Adrenal gland (tissue), 5 donors: ENCODE measurements around the gene SYNE2.

Experiments
- CTCF ChIP-seq, 6 experiments: fragments of 450-650 bp in 4 of 6; fragments of 200-600 bp in 2 of 6; sonication (generic) in 1 of 6; IDR thresholded peaks; 1 replicate in 5 of 6; 2 replicates in 1 of 6; pipeline versions ENCODE4 v1.5.1 to v1.8.0; 2016 to 2021; ENCODE audit warnings: antibody characterized with exemption in 6 of 6, mild to moderate bottlenecking in 2 of 6, moderate library complexity in 1 of 6
- POLR2A ChIP-seq, 2 donors: fragments of 450-650 bp; IDR thresholded peaks; one replicate each; pipeline ENCODE4 v1.6.1; 2017; ENCODE audit warnings: antibody characterized with exemption in 2 of 2, mild to moderate bottlenecking in 2 of 2, moderate library complexity in 1 of 2
- donor health status: DM: no; HTN: no; CAD: no.

DNA sequence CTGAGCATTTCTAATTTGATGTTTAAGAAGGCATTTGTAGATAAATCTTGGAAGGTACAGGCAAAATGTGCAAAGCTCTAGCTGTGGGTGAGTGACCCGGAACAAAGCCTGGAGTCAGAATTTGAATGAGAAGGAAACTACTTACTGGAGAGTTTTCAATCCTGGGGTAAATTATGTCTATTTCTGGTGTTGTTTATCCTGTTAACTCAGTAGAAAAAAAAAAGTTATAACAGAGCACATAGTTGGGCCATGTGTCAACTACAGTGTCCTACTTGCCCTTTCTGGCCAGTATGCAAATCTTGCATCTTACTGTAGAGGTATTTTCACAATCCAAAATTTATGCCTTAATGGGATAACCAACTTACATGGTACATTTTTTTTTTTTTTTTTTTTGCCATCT lies 182.3 kb downstream of the SYNE2 start:
- TF ChIP-seq POLR2A (IDR thresholded peaks at IDR 0.05) (no peak), CTCF (IDR thresholded peaks at IDR 0.05) (no peak)
